ENCODE results near the gene SNTG2. TPM values are rescaled to one million over a fixed set of nuclear protein-coding genes. Genes with fewer than 3 reads are reported as not detected.

SNTG2 gene
- total RNA-seq, 1 donor from 2014 or later = 7.7 TPM

GRCh38 chr2:974502-974901 lies 23.9 kb downstream of the SNTG2 start:
- Mint-ChIP-seq H3K4me1 (ENCODE audit: low read depth, unreplicated experiment) (peaks cover 4% of the 10 kb centered on the region), H3K27me3 (ENCODE audit: unreplicated experiment) (peaks cover 2% of the 10 kb centered on the region), H3K36me3 (ENCODE audit: unreplicated experiment) (peaks cover 11% of the 10 kb centered on the region), H3K4me3 (ENCODE audit: unreplicated experiment) (no peak overlapping the region), H3K9me3 (ENCODE audit: unreplicated experiment) (peaks cover 2% of the 10 kb centered on the region), H3K27ac (ENCODE audit: unreplicated experiment) (no peak overlapping the region)
- TF ChIP-seq CTCF (IDR thresholded peaks at IDR 0.05; ENCODE audit: partially characterized antibody, unreplicated experiment) = no peak
- no peak for DNase-seq

DNA sequence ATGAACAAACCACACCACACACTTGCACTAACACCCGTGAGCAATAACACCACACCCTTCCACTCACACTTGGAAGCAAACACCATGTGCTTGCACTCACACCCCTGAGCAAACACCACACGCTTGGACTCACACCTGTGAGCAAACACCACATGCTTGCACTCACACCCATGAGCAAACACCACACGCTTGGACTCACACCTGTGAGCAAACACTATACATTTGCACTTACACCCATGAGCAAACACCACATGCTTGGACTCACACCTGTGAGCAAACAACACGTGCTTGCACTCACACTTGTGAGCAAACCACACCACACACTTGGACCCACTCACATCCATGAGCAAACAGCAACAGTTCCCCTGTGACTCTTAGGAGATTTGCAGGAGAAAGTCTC lies 24.4 kb downstream of the SNTG2 start:
- no peak for TF ChIP-seq CTCF (IDR thresholded peaks at IDR 0.05; ENCODE audit: partially characterized antibody, unreplicated experiment)
- Mint-ChIP-seq H3K36me3 (ENCODE audit: unreplicated experiment) (peaks cover 6% of the 10 kb centered on the region), H3K4me1 (ENCODE audit: low read depth, unreplicated experiment) (peaks cover 8% of the 10 kb centered on the region), H3K9me3 (ENCODE audit: unreplicated experiment) (peaks cover 2% of the 10 kb centered on the region), H3K27me3 (ENCODE audit: unreplicated experiment) (peaks cover 2% of the 10 kb centered on the region), H3K4me3 (ENCODE audit: unreplicated experiment) (no peak overlapping the region), H3K27ac (ENCODE audit: unreplicated experiment) (no peak overlapping the region)
- DNase-seq = no peak

- Mint-ChIP-seq H3K4me1 (ENCODE audit: low read depth, unreplicated experiment) (peaks cover 12% of the 10 kb centered on the region), H3K9me3 (ENCODE audit: unreplicated experiment) (peaks cover 2% of the 10 kb centered on the region), H3K27ac (ENCODE audit: unreplicated experiment) (no peak overlapping the region), H3K27me3 (ENCODE audit: unreplicated experiment) (peaks cover 5% of the 10 kb centered on the region), H3K4me3 (ENCODE audit: unreplicated experiment) (no peak overlapping the region), H3K36me3 (ENCODE audit: unreplicated experiment) (peaks cover 6% of the 10 kb centered on the region)
- no peak for DNase-seq
- no peak for TF ChIP-seq CTCF (IDR thresholded peaks at IDR 0.05; ENCODE audit: partially characterized antibody, unreplicated experiment)
Measured at GRCh38 chr2:979069-979928, 28.6 kb downstream of the SNTG2 start.

DNA sequence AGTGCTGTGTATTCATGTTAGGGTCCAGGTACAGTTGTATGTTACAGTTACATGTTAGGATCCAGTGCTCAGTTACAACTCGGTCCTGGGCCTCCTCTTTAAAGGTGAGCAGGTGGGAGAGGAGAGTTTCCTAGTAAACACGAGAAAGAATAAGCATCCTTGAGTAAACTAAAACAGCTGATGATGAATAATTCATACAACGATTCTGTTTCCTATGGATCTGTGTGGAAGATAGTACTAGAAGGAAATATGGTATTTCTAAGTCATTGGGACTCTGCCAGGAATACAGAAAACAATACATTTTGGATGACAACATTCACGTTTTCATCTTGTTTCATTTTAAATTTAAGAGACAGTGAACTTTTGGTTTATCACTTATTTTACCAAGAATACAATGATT lies 29.5 kb downstream of the SNTG2 start:
- no peaks in the 10 kb centered on the region for H3K9me3 Mint-ChIP-seq (ENCODE audit: unreplicated experiment)
- H3K4me3 Mint-ChIP-seq (ENCODE audit: unreplicated experiment) = no peak overlapping the region
- DNase-seq = no peak
- H3K27ac Mint-ChIP-seq (ENCODE audit: unreplicated experiment) = no peak overlapping the region
- peaks cover 6% of the 10 kb centered on the region for H3K36me3 Mint-ChIP-seq (ENCODE audit: unreplicated experiment)
- H3K27me3 Mint-ChIP-seq (ENCODE audit: unreplicated experiment) = peaks cover 5% of the 10 kb centered on the region
- H3K4me1 Mint-ChIP-seq (ENCODE audit: low read depth, unreplicated experiment) = peaks cover 18% of the 10 kb centered on the region
- no peak for TF ChIP-seq CTCF (IDR thresholded peaks at IDR 0.05; ENCODE audit: partially characterized antibody, unreplicated experiment)

GRCh38 chr2:981258-981657 lies 30.6 kb downstream of the SNTG2 start:
- TF ChIP-seq CTCF (IDR thresholded peaks at IDR 0.05; ENCODE audit: partially characterized antibody, unreplicated experiment) = no peak
- DNase-seq = no peak
- H3K27ac Mint-ChIP-seq (ENCODE audit: unreplicated experiment) = no peak overlapping the region
- H3K4me1 Mint-ChIP-seq (ENCODE audit: low read depth, unreplicated experiment) = peaks cover 25% of the 10 kb centered on the region
- no peak overlapping the region for H3K4me3 Mint-ChIP-seq (ENCODE audit: unreplicated experiment)
- H3K36me3 Mint-ChIP-seq (ENCODE audit: unreplicated experiment) = peaks cover 6% of the 10 kb centered on the region
- H3K9me3 Mint-ChIP-seq (ENCODE audit: unreplicated experiment) = peaks cover 2% of the 10 kb centered on the region
- peaks cover 5% of the 10 kb centered on the region for H3K27me3 Mint-ChIP-seq (ENCODE audit: unreplicated experiment)

Measured in glutamatergic neuron (in vitro differentiated cells).